ENCODE data around the gene TTYH3.

Gene TTYH3

DNA sequence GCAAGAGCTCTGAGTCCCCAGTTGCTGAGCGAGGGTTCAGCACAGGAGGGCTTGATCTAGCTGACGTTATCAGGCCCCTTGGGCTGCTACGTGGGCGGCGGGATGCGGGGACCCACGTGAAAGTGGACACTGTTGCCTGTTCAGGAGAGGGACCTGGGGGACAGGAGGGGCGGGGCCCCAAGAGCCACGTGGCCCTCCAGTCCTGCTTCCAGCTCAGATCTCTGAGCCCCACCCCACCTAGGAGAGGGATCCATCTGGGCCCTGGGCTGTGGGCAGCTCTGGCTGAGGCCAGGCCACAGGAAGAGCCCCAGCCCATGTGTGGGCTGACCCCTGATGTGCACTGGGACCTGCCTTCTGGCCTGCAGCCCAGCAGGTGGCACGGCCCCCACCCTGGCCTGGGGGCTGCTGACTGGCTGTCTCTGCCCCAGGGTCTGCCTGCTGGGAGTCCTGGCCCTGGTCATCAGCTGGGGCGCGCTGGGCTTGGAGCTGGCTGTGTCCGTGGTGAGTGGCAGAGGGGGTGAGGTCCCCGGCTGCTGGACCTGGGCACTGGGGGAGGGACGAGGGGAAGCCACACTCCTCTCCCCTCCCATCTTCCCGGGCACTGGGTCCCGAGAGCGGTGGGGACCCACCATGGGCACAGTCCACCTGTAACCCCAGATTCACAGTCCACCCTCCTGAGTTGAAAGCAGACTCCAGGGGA lies 17.5 kb downstream of the TTYH3 start:
- no peak for DNase-seq (ENCODE audit: low read depth)

- no peak for DNase-seq (ENCODE audit: low read depth)
These were observed 18.2 kb downstream of the TTYH3 start for GRCh38 chr7:2649991-2650390.

DNA sequence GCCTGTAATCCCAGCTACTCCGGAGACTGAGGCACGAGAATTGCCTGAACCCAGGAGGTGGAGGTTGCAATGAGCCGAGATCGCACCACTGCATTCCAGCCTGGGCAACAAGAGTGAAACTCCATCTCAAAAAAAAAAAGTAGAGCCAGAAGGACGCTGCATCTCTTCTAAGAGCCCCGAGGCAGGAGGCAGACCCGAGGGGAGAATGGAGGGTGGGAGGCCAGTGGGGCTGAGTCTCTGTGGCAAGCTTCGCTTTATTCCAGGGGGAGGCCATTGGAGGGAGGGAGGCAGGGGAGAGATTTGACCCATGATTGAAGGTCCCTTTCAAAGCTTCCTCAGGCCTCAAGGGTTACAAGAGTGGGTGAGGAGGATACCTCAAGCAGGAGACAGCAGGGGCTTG lies 18.7 kb downstream of the TTYH3 start:
- DNase-seq (ENCODE audit: low read depth) = peak; percentile 52

GRCh38 chr7:2651336-2651735 lies 19.6 kb downstream of the TTYH3 start:
- DNase-seq (ENCODE audit: low read depth) = no peak

GRCh38 chr7:2651847-2652735 lies 20.3 kb downstream of the TTYH3 start:
- no peak for DNase-seq (ENCODE audit: low read depth)

DNA sequence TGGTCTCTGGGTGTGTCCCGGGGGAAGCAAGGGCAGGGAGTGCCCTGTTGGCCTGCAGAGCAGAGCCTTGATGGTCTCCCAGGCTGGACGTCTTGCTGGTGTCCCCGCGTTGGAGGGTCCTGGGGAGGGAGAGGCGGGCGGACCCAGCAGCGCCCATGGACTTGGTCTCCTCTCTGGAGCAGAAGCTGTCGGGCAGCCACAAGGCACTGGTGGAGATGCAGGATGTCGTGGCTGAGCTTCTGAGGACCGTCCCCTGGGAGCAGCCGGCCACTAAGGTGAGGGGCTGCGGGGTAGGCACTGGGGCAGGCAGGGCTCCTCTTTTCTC lies 20.9 kb downstream of the TTYH3 start:
- no peak for DNase-seq (ENCODE audit: low read depth)

- DNase-seq (ENCODE audit: low read depth) = no peak
These were observed 22.3 kb downstream of the TTYH3 start for GRCh38 chr7:2654059-2654458.

DNA sequence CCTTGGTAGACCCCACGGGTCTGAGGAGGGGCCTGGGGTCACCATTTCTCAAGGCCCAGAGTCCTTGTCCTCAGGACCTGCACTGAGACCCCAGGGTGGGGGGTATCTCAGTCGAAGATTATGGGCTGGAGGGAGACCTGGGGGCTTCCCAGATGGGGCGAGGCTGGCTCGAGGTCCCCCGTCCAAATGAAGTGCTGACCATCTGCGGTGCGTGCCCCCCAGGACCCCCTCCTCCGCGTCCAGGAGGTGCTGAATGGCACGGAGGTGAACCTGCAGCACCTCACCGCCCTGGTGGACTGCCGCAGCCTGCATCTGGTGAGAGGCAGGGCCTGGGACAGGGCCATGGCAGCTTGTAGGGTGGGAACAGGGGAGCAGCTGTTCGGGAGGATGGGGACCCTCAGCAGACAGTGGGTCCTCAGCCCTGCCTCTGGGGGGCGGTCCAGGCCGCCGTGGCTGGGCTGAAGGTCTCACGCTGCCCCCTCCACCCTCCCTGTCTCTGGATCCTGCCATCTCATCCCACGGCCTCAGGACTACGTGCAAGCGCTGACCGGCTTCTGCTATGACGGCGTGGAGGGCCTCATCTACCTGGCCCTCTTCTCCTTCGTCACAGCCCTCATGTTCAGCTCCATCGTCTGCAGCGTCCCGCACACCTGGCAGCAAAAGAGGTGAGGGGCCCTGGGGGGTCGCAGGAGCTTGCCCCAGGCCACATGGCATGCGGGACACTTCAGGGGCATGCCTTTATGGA lies 24.3 kb downstream of the TTYH3 start:
- no peak for DNase-seq (ENCODE audit: low read depth)

DNA sequence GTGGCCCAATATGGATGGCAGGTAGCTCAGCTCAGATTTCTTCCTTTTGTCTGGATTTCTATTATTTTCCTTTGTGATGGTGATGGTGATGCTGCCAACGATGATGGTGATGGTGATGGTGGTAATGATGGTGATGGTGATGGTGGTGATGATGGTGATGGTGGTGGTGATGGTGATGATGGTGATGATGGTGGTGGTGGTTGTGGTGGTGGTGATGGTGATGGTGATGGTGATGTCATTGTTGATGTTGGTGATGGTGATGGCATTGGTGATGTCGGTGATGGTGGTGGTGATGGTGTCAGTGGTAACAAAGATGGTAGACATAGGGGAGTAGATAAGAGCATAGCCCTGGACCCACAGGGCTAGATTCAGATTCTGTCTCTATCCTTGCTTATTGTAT lies 25.4 kb downstream of the TTYH3 start:
- DNase-seq (ENCODE audit: low read depth) = no peak

DNA sequence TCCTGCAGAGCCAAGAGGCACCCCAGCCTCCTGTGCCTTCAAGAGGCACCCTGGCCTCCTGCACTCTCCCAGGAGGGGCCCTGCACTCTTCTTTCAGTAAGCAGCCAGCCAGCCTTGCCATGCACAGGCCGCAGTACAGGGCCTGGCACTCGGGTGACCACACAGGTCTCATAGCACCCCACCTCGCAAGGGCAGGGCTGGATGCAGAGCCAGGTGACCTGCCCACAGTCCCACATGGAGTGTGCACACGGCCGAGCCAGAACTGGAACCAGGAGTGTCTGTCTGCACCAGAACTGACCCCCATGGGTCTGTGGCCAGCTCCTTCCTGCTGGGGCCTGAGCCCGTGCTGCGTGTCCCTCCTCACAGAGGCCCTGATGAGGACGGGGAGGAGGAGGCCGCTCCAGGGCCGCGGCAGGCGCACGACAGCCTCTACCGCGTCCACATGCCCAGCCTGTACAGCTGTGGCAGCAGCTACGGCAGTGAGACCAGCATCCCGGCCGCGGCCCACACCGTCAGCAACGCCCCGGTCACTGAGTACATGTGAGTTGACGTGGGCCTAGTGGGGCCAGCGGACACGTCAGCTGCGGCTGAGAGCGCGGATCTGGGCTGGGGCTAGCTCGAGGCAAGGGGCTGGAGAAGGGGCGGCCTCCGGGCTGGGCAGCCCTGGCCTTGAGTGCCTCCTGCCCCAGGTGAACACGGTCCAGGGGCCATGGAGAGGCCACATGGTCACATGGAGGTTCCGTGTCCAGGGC lies 26.3 kb downstream of the TTYH3 start:
- DNase-seq (ENCODE audit: low read depth) = no peak

- DNase-seq (ENCODE audit: low read depth) = no peak
These were observed 27.2 kb downstream of the TTYH3 start for GRCh38 chr7:2658941-2659340.

DNA sequence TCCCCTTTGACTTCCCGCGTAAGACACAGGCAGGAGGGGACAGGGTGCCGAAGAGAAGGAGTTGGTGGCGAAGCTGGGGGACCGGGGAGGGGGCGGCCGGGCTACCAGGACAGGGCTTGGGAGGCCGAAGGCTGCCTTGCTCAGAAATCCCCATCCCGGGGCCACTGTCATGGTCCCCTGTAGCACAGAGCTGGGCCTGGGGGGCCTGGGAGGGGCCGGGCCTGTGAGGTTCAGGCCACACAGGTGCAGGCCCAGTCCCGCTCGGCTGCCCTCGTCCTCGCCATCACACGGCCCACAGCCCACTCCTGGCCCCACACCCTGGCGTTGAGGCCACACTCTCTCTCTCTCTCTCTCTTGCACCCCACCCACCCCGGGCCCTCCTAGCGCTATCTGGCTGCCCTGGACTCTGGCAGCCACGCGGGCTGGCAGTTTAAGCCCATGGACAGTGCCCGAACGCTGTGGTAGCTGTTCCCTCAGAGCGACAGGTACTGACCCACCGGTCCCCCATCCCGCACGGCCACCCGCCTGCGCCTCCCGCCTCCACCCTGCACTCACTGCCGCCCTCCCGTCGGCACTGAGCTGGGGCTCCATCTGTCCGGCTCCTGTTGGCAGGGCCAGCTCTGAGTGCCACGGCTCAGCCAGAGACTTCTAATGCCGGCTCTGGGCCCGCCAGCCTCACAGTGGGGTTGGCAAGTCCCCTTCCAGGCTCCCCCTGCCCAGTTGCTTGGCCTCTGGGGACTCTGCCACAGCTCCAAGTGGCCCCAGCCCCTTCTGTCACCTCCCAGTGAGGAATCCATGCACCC lies 28.0 kb downstream of the TTYH3 start:
- DNase-seq (ENCODE audit: low read depth) = no peak

GRCh38 chr7:2660359-2661095 lies 28.7 kb downstream of the TTYH3 start:
- DNase-seq (ENCODE audit: low read depth) = peak; percentile 35

DNA sequence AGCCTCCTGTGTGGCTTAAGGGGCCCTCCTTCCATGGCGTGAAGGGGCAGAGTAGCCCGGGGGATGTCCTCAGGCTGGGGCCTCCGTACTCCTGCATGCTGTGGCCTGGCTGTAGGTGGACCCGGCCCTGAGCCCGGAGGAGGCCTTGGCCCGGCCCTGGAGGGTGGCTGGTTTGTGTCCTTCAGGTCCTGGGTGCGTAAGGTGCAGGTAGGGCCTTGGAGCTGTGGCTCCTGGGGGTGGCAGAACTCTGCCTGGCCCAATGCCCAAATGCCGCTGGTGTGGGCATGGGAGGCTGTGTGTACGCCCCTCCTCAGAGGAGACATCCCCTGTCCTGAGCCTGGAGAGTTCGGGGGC lies 29.3 kb downstream of the TTYH3 start:
- no peak for DNase-seq (ENCODE audit: low read depth)

DNA sequence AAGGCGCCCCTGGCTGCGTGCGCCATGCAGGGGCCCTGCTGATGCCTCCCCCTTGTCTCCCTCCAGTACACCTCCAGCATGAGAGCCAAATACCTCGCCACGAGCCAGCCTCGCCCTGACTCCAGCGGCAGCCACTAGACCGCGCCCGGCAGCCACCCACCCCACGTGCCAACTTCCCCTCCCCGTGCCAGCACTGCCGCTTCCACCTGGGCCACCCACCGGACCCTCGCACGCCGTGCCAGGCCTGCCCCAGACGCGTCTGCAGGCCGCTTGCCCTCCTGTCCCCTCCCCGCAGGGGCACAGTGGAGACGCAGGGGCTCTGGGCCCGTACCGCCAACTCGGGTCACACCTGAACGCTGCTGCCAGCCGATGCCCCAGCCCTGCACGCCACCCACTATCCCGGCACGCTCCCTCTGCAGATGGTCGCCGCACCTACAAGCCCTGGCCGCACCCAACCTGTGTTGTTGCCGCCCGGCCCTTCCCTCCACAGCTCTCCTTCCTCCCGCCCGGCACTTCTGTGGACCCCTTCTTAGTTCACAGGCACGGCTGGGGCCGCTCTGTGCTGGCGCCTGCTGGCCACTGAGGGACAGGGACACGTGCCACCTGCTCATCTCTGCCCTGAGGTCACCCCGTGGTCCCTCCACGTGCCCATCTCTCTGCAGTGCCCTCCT lies 30.0 kb downstream of the TTYH3 start:
- DNase-seq (ENCODE audit: low read depth) = no peak

GRCh38 chr7:2662273-2663120 lies 30.7 kb downstream of the TTYH3 start:
- DNase-seq (ENCODE audit: low read depth) = no peak

DNA sequence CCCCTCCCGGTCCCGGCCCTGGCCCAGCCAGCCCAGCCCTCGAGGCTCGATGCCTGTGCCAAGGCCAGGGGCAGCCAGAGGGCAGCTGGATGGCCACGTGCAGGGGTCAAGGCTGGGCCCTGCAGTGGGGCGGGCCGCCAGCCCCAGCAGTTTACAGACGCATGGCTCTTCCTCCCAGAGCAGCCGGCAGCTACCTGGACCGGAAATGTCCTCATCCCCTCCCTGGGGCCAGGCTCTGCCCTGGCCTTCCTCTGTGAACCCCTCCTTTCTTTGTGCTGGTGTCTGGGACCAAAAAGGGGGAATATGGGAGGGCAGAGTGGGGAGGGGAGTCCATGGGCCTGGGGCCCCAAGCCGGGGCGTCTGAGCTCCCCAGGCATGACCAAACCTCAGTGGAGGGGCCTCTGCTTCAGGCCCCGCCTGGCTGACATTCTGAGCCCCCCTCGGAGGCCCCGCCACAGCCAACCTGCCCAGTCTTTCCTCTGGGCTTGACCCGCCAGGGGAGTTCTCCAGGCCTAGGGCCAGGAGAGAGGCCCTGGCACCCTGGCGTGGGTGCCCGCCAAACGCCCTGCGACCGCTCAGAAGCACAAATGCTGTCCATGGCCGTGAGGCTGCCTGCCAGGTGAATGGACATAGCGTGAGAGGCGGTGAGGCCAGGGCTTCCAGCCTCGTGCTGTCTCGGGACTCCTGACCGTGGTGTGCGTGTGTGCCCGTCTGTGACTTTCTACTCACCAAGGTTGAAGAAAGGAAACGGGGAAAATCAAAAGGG lies 31.5 kb downstream of the TTYH3 start:
- DNase-seq (ENCODE audit: low read depth) = no peak

DNA sequence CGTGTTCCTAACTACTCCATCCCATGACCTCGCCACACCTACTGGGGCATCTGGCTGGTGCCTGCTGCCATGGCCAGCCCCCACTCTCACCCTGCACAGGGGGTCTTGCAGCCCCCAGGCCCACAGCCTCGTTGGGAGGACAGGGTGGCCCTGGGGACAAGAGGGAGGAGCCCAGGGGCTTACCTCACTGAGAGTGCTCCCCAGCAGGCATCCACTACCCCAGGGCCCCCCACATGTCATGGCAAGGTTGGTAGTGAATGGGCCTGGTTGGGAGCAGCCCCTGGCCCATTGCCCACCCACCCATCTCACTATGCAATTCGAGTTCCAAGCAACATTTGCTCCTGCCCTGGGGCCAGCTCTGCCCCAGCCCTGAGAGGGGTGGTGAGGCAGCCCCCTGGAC lies 32.2 kb downstream of the TTYH3 start:
- DNase-seq (ENCODE audit: low read depth) = no peak
